Astrocyte of the spinal cord (primary cell): Measurements from ENCODE around the gene KRT2.

Experiments
- DNase-seq: peaks from one replicate; pipeline ENCODE4 v3.0.0; 2011; ENCODE audit warnings: low read depth, low spot score
- H3K4me3 ChIP-seq: 2 replicates; pipeline ENCODE4 v1.5.1; 2011; ENCODE audit warnings: low read depth, mild to moderate bottlenecking, low read length, moderate library complexity
- in situ Hi-C: cut with HindIII; loops from 2 replicates; pipeline ENCODE4 v1.10.0; 2017; ENCODE audit warnings: low sequenced_read_pairs
- TF ChIP-seq, protein P1 (sequence below): IDR thresholded peaks from 2 replicates; pipeline ENCODE4 v1.5.1; 2012; ENCODE audit warnings: low read depth, mild to moderate bottlenecking, low read length, inconsistent platforms

KRT2 gene

DNA sequence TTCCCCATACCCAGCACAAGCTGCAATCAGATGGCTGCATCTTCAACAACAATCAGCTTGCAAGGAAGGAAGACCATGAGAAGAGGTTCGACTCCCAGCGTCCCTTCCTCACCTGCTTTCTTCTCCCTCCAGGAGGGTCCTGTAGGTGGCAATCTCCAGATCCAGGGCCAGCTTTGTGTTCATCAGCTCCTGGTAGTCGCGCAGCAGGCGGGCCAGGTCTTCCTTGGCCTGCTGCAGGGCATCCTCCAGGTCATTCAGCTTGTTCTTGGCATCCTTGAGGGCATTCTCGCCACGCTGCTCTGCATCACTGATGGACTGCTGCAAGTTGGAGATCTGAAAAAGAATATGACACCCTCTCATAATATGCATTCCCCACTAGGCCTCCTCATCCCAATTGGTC is 24.2 kb upstream of the KRT2 start:
- no peak overlapping the region for H3K4me3 ChIP-seq

DNA sequence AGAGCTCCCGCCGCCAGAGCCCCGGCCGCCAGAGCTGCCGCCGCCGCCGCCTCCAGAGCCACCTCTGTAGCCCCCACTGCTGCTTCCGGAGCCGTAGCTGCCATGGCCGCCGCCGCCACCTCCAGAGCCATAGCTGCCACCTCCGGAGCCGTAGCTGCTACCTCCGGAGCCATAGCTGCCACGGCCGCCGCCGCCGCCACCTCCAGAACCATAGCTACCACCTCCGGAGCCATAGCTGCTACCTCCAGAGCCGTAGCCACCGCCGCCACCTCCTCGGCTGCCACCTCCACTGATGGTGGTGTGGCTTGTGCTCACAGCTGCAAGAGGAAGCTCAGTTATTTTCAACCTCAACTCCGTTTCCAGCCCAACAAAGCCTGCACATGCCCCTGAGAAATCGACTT is 23.3 kb upstream of the KRT2 start:
- DNase-seq: no peak
- TF ChIP-seq, protein P1, sequence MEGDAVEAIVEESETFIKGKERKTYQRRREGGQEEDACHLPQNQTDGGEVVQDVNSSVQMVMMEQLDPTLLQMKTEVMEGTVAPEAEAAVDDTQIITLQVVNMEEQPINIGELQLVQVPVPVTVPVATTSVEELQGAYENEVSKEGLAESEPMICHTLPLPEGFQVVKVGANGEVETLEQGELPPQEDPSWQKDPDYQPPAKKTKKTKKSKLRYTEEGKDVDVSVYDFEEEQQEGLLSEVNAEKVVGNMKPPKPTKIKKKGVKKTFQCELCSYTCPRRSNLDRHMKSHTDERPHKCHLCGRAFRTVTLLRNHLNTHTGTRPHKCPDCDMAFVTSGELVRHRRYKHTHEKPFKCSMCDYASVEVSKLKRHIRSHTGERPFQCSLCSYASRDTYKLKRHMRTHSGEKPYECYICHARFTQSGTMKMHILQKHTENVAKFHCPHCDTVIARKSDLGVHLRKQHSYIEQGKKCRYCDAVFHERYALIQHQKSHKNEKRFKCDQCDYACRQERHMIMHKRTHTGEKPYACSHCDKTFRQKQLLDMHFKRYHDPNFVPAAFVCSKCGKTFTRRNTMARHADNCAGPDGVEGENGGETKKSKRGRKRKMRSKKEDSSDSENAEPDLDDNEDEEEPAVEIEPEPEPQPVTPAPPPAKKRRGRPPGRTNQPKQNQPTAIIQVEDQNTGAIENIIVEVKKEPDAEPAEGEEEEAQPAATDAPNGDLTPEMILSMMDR: no peak
- H3K4me3 ChIP-seq: no peak overlapping the region
- in situ Hi-C loops: no loop called here

More for the DNA sequence above, 24.2 kb upstream of the KRT2 start:
- in situ Hi-C loops: no loop called here
- TF ChIP-seq, protein P1: no peak
- DNase-seq: no peak

DNA sequence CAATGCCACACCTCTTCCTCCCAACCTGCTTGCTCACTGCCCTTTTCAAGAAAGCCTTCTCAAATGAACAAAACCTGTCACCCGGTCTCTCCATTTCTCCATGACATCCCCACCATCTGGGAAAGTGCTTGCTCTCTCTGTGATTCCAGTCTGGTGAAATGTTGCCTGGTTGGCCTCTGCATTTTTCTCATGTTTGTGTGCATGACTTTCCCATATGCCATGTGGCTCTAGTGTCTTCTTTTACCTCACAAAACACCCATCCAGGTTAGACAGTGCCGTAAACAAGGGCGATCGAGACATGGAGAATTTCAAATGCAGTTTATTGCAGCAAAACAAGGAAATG is 22.4 kb upstream of the KRT2 start:
- DNase-seq: no peak
- no peak overlapping the region for H3K4me3 ChIP-seq
- in situ Hi-C loops: no loop called here
- TF ChIP-seq, protein P1: no peak

DNA sequence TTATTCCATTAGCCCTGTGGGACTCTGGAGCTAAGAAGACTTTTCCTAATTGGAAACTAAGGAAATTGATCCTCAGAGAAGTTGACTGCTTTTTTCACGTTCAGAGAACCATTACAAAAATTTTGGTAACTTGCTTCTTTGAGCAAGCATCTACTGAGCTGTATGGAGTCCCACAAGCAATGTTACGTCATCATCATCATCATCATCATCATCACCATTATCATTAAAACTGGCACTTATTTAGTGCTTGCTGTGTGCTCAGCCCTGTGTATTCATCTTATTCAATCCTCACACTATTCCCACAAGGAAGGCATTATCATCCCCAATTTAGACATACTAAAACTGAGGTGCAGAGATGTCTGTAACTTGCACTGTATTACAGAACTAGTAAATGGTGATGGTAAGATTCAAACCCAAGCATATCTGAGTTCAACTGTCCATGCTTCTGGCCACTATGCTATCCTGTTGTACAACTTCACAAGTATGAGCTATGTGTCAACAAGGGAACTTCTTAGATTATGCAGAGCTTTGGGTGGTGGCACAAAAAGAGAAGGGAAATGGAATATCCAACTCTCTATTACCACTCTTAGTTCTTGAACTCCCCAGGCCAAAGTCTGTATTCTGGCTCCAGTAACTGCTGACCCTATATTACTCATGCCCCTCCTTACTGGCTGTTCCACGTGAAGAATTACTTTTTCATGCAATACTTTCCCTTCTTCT is 21.9 kb upstream of the KRT2 start:
- in situ Hi-C loops: no loop called here
- H3K4me3 ChIP-seq: no peak overlapping the region
- TF ChIP-seq, protein P1: no peak
- no peak for DNase-seq

DNA sequence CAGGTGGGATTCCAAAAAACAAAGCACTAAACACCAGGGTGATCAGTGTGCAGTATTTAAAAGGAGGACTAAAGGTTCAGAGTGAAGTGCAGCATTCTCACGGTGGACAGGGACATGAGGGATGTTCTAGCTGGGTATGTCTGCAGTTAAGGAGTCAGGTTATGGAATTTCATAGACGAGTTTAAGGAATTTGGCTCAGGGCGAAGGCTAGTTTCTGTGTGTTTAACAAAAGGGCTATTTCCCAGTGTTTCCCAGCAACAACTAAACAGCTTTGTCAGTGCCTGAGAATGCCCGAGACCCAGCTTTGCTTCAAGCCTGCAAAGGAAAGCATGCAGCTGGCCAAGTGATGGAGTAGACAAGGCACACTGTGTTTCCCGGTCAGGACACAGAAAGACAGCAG is 21.2 kb upstream of the KRT2 start:
- no peak for DNase-seq
- no peak overlapping the region for H3K4me3 ChIP-seq
- TF ChIP-seq, protein P1: no peak
- in situ Hi-C loops: no loop called here

DNA sequence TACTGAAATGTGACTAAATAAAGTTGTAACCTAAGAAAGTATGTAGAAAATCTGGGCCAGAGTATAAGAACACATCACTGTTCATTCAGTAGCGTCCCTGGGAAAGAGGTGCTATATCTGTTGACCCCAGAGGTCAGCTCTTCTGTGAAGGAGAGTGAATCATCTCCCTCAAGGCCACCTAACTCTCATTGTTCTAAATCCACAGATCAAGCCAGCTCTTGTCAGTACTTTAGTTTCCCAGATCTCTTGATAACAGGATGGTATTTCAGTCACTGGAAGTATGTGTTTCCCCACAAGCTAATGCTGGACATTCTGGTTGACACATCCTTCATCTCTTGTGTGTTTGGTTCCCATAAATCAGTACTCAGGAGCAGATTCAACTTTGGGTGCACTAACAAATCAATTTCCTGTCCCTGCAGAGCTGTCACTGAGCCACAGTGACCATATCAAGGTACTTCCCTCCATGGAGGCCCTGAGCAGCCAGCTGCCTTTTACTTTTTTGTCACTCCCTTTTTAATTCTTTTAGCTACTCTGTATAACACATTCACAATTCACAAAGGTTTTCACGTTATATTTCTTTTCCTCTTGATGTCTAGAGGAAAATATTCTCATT is 20.4 kb upstream of the KRT2 start:
- H3K4me3 ChIP-seq: no peak overlapping the region
- TF ChIP-seq, protein P1: no peak
- no peak for DNase-seq
- in situ Hi-C loops: no loop called here
